ENCODE results near the gene SHPK. TPM values are rescaled to one million over a fixed set of nuclear protein-coding genes. Genes with fewer than 3 reads are reported as not detected.

SHPK gene
- total and polyA plus RNA-seq, 9 of the 15 experiments (the other 6 are each of a cell fraction or from before 2014, with no cell fraction given): 2.5 to 16.3 (median 11.8) TPM

DNA sequence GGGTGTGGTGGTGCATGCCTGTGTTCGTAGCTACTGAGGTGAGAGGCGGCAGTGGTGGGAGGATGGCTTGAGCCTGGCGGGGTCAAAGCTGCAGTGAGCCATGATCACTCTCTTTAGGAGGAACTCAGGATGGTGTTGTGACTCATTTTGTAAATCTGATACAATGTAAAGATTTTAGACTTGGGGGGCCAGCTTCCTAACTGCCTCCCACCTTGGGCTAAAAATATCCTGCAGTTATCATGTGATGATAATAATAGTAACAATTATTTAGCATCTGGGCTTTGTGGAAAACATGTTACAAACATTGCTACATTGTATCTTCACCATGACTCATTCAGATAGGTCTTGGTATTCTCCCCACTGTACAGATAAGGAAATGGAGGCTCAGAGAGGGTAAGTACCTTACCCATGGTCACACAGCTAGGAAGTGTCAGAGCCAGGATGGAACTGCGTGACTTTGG lies 7.9 kb upstream of the SHPK start:
- no TSS peak for BruUV-seq (replicated peaks)
- Histone ChIP-seq H3K9me3 (replicated peaks; ENCODE audit: control insufficient read depth, insufficient read depth, low read depth, low read length) (no peaks in the 10 kb centered on the region), H3K9me1 (ENCODE audit: control insufficient read depth, insufficient read depth, low read length) (no peaks in the 10 kb centered on the region), H3K27me3 (ENCODE audit: control insufficient read depth in 2 of 2, insufficient read depth in 2 of 2, low read length in 2 of 2) (no peaks in the 10 kb centered on the region), H3K4me1 (replicated peaks in 1 of 2; ENCODE audit: control insufficient read depth in 2 of 2, insufficient read depth in 2 of 2, low read length in 2 of 2) (peaks cover 21 to 22% of the 10 kb centered on the region in 2 experiments), H3K79me2 (ENCODE audit: control insufficient read depth, insufficient read depth, low read length) (no peaks in the 10 kb centered on the region), H3K9ac (ENCODE audit: insufficient read depth in 1 of 2, low read depth in 2 of 2, low read length in 2 of 2) (no peak overlapping the region), H3K36me3 (ENCODE audit: control insufficient read depth, insufficient read depth, low read length) (peaks cover 3% of the 10 kb centered on the region; the same call in 1 of the 3 replicates), H3K27ac (ENCODE audit: extremely low read depth, low read depth, low read length) (no peak overlapping the region), H3K4me3 (no peak overlapping the region), H3K4me2 (ENCODE audit: insufficient read depth, low read length) (no peak overlapping the region), H4K20me1 (replicated peaks; ENCODE audit: control insufficient read depth, insufficient read depth, low read length) (no peaks in the 10 kb centered on the region), H2AFZ (ENCODE audit: low read depth, low read length) (no peak overlapping the region)
- no peak for FAIRE-seq
- ATAC-seq: no peak
- intact Hi-C loops (cut with micrococcal nuclease) (no loop called here), in situ Hi-C loops (cut with MboI) (no loop called here)
- ChIA-PET CTCF (ENCODE audit: low intra/inter-chr PET ratio) (no interaction called here), POLR2A (no interaction called here)
- DNase-seq (ENCODE audit: extremely low read depth in 1 of 4, low spot score in 3 of 4): no peak
- WGBS (ENCODE audit: insufficient coverage, low coverage, missing lambda C conversion rate): 70% methylated on average over 4 of the region's 4 CpGs
- TF ChIP-seq PRMT5 (CRISPR knock-in tag; IDR thresholded peaks at IDR 0.05) (no peak), STAG1 (CRISPR knock-in tag; IDR thresholded peaks at IDR 0.05; ENCODE audit: borderline replicate concordance) (no peak), RAD51 (IDR thresholded peaks at IDR 0.05; ENCODE audit: borderline replicate concordance, low read depth) (no peak), FOSL1 (tag; conservative IDR thresholded peaks at IDR 0.05) (0 out of 2 replicates have a peak, but pooled peaks have one; percentile 29), ZBTB17 (CRISPR knock-in tag; IDR thresholded peaks at IDR 0.05) (no peak), EP400 (IDR thresholded peaks at IDR 0.05) (no peak), HSF4 (CRISPR knock-in tag; IDR thresholded peaks at IDR 0.05; ENCODE audit: borderline replicate concordance) (no peak), GATA2 (CRISPR knock-in tag; IDR thresholded peaks at IDR 0.05) (no peak), ZNF707 (CRISPR knock-in tag; conservative IDR thresholded peaks at IDR 0.05) (no peak), FOXM1 (IDR thresholded peaks at IDR 0.05; ENCODE audit: low read depth) (no peak), FOXM1 (CRISPR knock-in tag; IDR thresholded peaks at IDR 0.05; ENCODE audit: low read depth) (no peak), PKNOX1 (IDR thresholded peaks at IDR 0.05) (no peak), ETV5 (CRISPR knock-in tag; IDR thresholded peaks at IDR 0.05; ENCODE audit: low read depth) (no peak), ZNF75A (CRISPR knock-in tag; IDR thresholded peaks at IDR 0.05) (no peak), KDM2B (CRISPR knock-in tag; IDR thresholded peaks at IDR 0.05) (no peak)
- TF ChIP-seq, protein P1, sequence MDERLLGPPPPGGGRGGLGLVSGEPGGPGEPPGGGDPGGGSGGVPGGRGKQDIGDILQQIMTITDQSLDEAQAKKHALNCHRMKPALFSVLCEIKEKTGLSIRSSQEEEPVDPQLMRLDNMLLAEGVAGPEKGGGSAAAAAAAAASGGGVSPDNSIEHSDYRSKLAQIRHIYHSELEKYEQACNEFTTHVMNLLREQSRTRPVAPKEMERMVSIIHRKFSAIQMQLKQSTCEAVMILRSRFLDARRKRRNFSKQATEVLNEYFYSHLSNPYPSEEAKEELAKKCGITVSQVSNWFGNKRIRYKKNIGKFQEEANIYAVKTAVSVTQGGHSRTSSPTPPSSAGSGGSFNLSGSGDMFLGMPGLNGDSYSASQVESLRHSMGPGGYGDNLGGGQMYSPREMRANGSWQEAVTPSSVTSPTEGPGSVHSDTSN (CRISPR knock-in tag; IDR thresholded peaks at IDR 0.05; ENCODE audit: low read depth): no peak
- TF ChIP-seq, protein P1 (tag; conservative IDR thresholded peaks at IDR 0.05; ENCODE audit: low read depth): no peak
- TF ChIP-seq, protein P2, sequence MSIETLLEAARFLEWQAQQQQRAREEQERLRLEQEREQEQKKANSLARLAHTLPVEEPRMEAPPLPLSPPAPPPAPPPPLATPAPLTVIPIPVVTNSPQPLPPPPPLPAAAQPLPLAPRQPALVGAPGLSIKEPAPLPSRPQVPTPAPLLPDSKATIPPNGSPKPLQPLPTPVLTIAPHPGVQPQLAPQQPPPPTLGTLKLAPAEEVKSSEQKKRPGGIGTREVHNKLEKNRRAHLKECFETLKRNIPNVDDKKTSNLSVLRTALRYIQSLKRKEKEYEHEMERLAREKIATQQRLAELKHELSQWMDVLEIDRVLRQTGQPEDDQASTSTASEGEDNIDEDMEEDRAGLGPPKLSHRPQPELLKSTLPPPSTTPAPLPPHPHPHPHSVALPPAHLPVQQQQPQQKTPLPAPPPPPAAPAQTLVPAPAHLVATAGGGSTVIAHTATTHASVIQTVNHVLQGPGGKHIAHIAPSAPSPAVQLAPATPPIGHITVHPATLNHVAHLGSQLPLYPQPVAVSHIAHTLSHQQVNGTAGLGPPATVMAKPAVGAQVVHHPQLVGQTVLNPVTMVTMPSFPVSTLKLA (conservative IDR thresholded peaks at IDR 0.05): no peak

All from K562 (cell line).